Measurements from ENCODE around the gene FAM168B. TPM values are rescaled to one million over a fixed set of nuclear protein-coding genes. Genes with fewer than 3 reads are reported as not detected.

FAM168B gene
- total and polyA plus RNA-seq, 2 of the 13 experiments (the other 11 are each of a cell fraction or from before 2014, with no cell fraction given) = 64.5 to 113 TPM

GRCh38 chr2:131092458-131093005 lies 728 bp downstream of the FAM168B start (continued):
- TF ChIP-seq NR2F1 (CRISPR knock-in tag; IDR thresholded peaks at IDR 0.05) = peak; percentile 51 to 81; a peak in 2 of 4 replicates
- no peak for TF ChIP-seq ZNF773 (CRISPR knock-in tag; IDR thresholded peaks at IDR 0.05; ENCODE audit: borderline replicate concordance)
- TF ChIP-seq ZNF317 (CRISPR knock-in tag; IDR thresholded peaks at IDR 0.05) = 0 out of 2 replicates have a peak, but pooled peaks have one; percentile 20
- peak; percentile 56 for TF ChIP-seq HDAC2 (CRISPR knock-in tag; IDR thresholded peaks at IDR 0.05)
- 0 out of 2 replicates have a peak, but pooled peaks have one; percentile 17 for TF ChIP-seq ZNF263 (CRISPR knock-in tag; IDR thresholded peaks at IDR 0.05)
- no peak for TF ChIP-seq FOXA1 (IDR thresholded peaks at IDR 0.05)
- no peak for TF ChIP-seq FOXA1 (CRISPR knock-in tag; IDR thresholded peaks at IDR 0.05)
- TF ChIP-seq KDM5A (IDR thresholded peaks at IDR 0.05; ENCODE audit: borderline replicate concordance, low read length) = peak; percentile 15; the same call in 1 of the 2 replicates
- no peak; the same call in 1 of the 2 replicates for TF ChIP-seq ISX (CRISPR knock-in tag; conservative IDR thresholded peaks at IDR 0.05)
- TF ChIP-seq ZSCAN20 (CRISPR knock-in tag; IDR thresholded peaks at IDR 0.05; ENCODE audit: borderline replicate concordance) = 0 out of 2 replicates have a peak, but pooled peaks have one; percentile 16
- TF ChIP-seq POLR2AphosphoS5 (IDR thresholded peaks at IDR 0.05; ENCODE audit: low read depth, low read length) = peak; percentile 4; the same call in 1 of the 2 replicates
- peak; percentile 41; the same call in 1 of the 2 replicates for TF ChIP-seq ZNF609 (CRISPR knock-in tag; IDR thresholded peaks at IDR 0.05; ENCODE audit: borderline replicate concordance)
- 0 out of 2 replicates have a peak, but pooled peaks have one; percentile 30 for TF ChIP-seq ZNF367 (CRISPR knock-in tag; IDR thresholded peaks at IDR 0.05; ENCODE audit: borderline replicate concordance)
- 0 out of 2 replicates have a peak, but pooled peaks have one; percentile 37 for TF ChIP-seq ZMYM3 (CRISPR knock-in tag; IDR thresholded peaks at IDR 0.05)
- peak; percentile 12; the same call in 1 of the 2 replicates for TF ChIP-seq STAG1 (CRISPR knock-in tag; IDR thresholded peaks at IDR 0.05)
- TF ChIP-seq FIP1L1 (IDR thresholded peaks at IDR 0.05; ENCODE audit: borderline replicate concordance, insufficient read depth, low read depth, low read length) = no peak
- peak; percentile 11 for TF ChIP-seq RBM39 (IDR thresholded peaks at IDR 0.05; ENCODE audit: low read depth, low read length, poor library complexity, severe bottlenecking)
- no peak for TF ChIP-seq ZNF142 (CRISPR knock-in tag; IDR thresholded peaks at IDR 0.05)
- no peak for TF ChIP-seq IKZF4 (CRISPR knock-in tag; IDR thresholded peaks at IDR 0.05; ENCODE audit: borderline replicate concordance, low read depth, not compliant biosample characterization)

Data from HepG2 (cell line).